Measurements from ENCODE around the gene CPNE7.

DNA sequence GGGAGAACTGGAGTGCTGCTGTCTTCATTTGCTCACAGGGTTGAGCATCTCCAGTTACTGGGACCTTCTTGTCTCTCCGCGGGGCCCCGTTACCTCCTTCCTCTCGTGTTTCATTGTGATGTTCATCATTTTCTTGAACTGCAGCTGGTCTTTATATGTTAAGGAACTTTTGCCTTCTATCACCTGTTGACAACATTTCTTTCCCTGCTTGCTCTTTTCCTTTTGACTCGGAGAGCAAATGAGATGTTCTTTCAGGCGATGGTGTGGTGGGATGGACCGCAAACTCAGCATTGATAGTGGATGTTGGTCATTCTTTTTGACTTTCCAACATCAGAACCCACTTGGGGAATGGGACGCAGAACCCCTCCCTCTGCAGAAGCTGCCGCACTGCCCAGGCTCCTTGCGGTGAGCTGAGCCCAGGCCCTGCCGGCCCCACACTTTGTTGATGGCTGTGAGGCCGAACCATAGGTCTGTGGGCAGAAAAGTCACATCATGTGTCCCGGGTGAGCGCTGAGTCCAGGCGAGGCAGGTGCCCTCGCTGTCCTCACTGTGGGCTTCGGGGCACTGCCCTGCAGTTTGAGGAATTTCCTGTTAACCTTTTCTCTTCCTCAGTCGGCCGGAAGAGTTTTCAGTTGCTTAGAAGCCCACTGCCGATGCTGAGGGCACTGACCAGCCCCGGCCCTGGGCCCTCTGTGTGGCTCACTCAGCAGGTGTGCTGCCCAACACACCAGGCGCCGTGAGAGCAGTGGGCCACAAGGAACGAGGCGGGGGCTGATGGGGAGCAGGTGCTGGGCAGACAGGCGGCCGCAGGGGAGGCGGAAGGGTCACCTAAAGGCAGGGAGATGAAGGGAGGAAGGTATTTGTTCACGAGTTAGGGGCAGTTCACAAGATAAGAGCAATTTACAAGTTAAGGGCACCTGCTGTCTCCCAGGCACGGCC is 7.6 kb upstream of the CPNE7 start:
- TF ChIP-seq CTCF (IDR thresholded peaks at IDR 0.05) = no peak
- TF ChIP-seq POLR2A (IDR thresholded peaks at IDR 0.05) = no peak
- no peak for TF ChIP-seq EP300 (IDR thresholded peaks at IDR 0.05)
